Stimulated activated CD4-positive, alpha-beta T cell treated with anti-CD3 and anti-CD28 coated beads, Interleukin-4, amount 100 ng/mL, for 48 hours (primary cell): ENCODE results near the gene GTF2A2.

Source experiments
- DNase-seq, 2 donors: peaks; one replicate each; pipeline ENCODE4 v3.0.0-alpha.2; 2020; ENCODE audit warnings: low read depth in 2 of 2

The GTF2A2 gene

DNA sequence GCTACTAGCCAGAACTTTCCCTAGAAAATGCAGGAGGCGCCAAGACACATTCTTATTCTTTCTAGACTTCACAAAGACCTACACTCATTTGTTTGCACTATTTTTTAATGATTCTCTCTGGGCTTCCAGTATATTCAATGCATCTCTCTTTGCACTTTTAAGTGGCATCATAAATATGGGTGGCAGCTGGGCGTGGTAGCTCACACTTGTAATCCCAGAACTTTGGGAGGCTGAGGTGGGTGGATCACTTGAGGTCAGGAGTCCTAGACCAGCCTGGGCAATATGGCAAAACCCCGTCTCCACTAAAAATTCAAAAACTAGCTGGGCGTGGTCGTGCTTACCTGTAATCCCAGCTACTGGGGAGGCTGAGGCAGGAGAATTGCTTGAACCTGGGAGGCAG, 51.3 kb downstream of the GTF2A2 start:
- DNase-seq: no peak

DNA sequence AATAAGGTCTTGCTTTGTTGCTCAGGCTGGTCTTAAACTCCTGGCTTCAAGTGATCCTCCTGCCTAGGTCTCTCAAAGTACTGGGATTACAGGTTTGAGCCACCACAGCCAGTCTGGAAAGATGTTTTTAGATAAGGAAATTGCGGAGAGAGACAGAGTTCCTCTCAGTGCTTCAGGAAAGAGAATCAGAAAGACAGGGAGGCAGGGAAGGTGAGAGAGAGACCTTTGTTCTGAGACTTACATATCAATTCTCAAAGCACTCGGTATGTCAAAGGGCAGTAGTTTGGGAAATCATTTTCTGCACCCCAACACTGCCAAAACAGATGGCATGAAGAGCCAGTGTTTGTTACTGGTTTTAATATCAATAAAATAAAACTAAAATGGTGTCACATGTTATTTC, 58.9 kb downstream of the GTF2A2 start:
- no peak for DNase-seq

DNA sequence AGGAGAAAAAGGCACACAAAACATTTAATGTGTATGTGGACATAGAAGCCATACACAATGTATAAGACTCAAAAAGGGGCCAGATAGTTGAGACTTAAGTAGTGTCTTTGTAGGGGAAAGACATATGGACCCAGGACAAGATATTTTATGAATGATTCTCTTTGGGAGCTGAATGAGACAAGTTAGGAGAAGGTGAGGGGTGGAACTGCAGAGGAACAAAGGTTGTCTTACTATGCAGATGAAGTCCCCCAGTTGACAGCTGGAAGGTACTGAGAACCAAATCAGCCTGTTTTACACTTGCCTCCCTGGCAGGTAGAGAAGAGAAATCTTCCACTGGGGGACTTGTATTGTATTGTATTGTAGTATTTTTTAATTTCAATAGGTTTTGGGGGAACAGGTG, 60.7 kb downstream of the GTF2A2 start:
- DNase-seq: no peak

DNA sequence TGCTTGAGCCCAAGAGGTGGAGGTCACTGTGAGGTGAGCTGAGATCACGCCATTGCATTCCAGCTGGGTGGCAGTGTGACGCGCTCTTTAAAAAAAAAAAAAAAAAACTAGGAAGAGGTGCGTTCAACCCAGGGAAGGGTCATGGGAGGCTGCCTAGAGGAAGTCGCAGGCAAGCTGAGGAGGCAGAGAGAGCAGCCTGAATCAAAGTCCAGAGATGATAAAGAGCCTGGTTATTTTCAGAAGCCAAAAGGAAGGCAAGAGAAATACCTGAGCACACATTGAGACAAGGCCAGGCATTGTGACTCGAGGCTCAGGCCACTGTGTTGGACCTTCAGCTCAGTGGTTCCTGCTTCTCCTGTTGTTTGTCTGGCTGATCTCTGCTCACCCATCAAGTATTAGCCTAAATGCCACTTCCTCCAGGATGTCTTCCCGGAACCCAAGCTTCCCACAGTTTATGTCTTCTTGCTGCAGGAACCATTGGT, 61.8 kb downstream of the GTF2A2 start:
- DNase-seq: no peak

DNA sequence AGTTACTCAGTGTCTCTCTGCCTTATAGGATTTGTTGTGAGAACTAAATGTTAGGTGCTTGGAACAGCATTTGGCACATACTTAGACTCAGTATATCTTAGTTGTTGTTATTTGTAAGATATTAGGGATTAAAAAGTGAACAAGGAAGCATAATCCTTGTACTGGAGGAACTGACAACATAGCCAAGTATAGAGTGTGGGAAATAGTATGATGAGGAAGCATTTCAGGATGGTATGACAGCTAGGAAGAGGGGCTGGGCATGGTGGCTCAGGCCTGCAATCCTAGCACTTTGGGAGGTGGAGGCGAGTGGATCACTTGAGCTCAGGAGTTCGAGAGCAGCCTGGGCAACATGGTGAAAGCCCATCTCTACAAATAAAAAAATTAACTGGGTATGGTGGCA, 62.3 kb downstream of the GTF2A2 start:
- DNase-seq: no peak

DNA sequence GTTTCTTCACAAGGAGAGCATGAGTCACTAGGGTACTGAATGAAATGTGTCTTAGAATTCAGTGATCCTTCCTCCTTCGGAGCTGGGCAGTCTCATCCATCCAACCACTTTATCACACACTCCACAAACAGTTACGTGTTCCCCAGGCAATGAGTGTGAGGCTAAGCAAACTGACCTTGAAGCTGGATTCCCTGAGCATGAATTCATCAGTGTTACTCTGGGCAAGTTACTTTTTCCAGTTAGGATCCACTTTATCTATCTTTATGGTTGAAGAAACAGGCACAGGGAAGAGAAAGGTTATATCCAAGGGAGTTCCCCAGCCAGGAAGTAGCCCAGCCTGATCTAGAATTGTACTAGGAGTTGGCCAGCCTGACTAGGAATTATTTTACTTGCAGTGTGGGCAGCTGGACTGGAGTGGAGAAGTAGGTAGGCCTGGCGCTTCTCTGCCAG, 62.8 kb downstream of the GTF2A2 start:
- no peak for DNase-seq

DNA sequence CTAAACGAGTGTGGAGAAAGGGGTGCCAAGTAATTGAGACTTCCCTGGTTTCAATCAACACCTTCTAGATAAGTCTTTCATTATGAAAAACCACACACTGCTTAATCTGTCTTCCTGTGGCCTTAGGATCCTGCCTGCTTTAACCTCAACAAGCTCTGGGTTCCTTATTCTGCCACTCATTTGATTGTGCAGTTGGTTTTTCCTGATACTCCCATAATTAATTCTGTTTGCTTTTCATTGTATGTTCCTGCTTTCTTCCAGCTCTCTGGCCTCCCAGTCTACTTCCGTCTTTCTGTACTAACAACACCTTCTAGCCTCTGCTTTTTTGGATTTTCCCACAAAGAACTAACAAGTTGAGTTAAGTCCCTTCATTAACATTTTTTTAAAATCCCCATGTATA, 66.0 kb downstream of the GTF2A2 start:
- DNase-seq: no peak

DNA sequence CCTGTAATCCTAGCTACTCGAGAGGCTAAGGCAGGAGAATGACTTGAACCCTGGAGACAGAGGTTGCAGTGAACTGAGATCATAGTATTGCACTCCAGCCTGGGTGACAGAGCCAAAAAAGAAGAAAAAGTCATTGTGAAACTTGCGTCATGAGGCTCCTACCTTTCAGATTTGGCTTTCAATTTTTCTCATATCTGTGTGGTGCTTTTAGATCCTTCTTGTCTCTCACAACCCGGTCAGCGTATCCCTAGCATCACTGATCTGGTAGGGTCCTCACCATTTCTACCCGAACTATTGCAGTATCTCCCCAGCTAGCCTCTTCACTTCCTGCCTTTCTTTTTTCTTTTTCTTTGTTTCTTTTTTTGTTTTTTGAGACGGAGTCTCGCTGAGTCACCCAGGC, 67.3 kb downstream of the GTF2A2 start:
- peak in 1 of 2 donors; percentile 2 for DNase-seq
